ENCODE measurements around the gene DDX17. TPM values are rescaled to one million over a fixed set of nuclear protein-coding genes. Genes with fewer than 3 reads are reported as not detected.

DDX17 gene
- total and polyA plus RNA-seq, 8 donors: 59.5 to 4,611 (median 538) TPM

DNA sequence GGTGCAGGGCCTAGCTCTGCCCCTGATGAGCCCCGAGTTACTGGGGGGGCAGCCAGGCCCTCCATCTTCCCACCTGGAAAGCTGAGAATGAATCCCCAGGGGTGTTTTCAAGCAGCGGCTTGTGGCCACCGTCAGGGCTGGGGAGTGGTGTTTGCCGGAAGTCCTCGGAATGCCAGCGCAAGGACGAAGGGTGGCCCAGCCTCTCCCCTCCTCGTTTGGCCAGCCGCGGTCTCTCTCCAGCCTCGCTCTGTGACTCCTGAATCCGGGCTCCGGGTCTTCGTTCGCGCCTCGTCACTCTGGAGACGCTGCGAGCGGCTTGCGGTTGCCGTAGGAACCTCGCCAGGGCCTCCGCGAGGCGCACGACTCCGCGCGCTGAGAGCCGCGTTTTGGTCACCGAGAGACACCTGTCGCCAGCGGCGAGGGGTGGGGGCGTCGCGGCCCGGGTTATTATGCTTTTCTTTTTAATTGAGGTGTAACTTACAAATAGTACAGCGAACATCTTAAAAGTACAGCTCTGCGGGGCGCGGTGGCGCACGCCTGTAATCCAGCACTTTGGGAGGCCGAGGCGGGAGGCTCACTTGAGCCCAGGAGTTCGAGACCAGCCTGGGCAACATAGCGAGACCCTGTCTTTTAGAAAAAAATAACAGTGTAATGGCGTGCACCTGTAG lies 44.6 kb downstream of the DDX17 start:
- DNase-seq: peak; percentile 84 to 95
- TF ChIP-seq POLR2A (IDR thresholded peaks at IDR 0.05) (no peak), POLR2AphosphoS5 (IDR thresholded peaks at IDR 0.05) (peak in 2 of 3 donors; percentile 51 to 76), CTCF (IDR thresholded peaks at IDR 0.05) (peak in 1 of 7 experiments; percentile 18), EP300 (IDR thresholded peaks at IDR 0.05) (no peak)
- intact Hi-C loops (cut with DNase I; ENCODE audit: low total_unique reads): no loop called here
- Histone ChIP-seq H3K4me1 (peaks cover 4 to 15% (median 12%) of the 10 kb centered on the region in 4 donors), H3K27me3 (peaks cover 0 to 95% (median 46%) of the 10 kb centered on the region in 3 donors), H3K9me3 (no peaks in the 10 kb centered on the region), H3K27ac (no peak overlapping the region), H3K36me3 (no peaks in the 10 kb centered on the region), H3K4me3 (peak overlapping the region in 2 of 4 donors; percentile 22 to 29)
- 12 to 36% (median 14%) methylated on average over 21 to 51 of the region's 51 CpGs for WGBS, 5 donors

DNA sequence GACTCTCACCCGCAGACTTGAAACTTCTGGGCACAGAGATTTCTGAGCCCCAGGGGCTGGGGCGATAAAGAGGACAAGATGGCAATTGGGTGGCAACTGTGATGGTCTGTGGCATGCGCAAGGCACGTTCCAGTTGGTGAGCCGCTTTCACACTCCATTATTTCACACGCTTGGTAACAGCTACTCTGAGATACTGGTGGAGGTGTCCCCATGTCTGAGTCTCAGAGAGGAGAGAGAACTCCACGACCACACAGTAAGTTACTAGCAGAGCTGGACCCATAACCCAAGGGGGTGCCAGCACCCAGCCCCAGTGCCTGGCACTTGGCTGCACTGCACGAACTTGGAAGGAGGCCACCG lies 45.1 kb downstream of the DDX17 start:
- Histone ChIP-seq H3K9me3 (no peaks in the 10 kb centered on the region), H3K27me3 (peaks cover 0 to 95% (median 51%) of the 10 kb centered on the region in 3 donors), H3K4me1 (peaks cover 5 to 17% (median 13%) of the 10 kb centered on the region in 4 donors), H3K36me3 (no peaks in the 10 kb centered on the region), H3K4me3 (peak overlapping the region in 1 of 4 donors; percentile 29), H3K27ac (no peak overlapping the region)
- TF ChIP-seq CTCF (IDR thresholded peaks at IDR 0.05) (no peak), EP300 (IDR thresholded peaks at IDR 0.05) (no peak), POLR2AphosphoS5 (IDR thresholded peaks at IDR 0.05) (no peak), POLR2A (IDR thresholded peaks at IDR 0.05) (no peak)
- 38 to 59% (median 45%) methylated on average over 7 to 9 of the region's 9 CpGs for WGBS, 5 donors
- intact Hi-C loops (cut with DNase I; ENCODE audit: low total_unique reads): no loop called here
- no peak for DNase-seq

DNA sequence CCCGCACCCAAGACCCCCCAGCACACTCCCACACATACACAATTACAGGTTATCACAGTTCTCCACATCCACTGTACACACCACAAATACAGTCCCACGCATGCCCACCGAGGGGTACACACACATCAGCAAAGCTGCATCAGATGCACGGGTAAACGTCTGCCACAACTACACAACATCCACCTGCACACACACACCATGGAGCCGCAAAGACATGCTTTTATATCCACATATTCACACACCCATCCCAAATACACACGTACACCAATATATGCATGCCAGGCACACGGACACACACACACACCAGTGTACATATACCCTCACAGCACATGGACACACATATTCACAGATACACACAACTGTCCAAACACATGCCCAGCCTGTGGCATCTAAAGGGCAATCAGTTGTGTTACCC lies 45.7 kb downstream of the DDX17 start:
- Histone ChIP-seq H3K36me3 (no peaks in the 10 kb centered on the region), H3K4me3 (no peak overlapping the region), H3K27me3 (peaks cover 5 to 95% (median 57%) of the 10 kb centered on the region in 3 donors), H3K4me1 (peaks cover 11 to 23% (median 19%) of the 10 kb centered on the region in 4 donors), H3K9me3 (no peaks in the 10 kb centered on the region), H3K27ac (no peak overlapping the region)
- intact Hi-C loops (cut with DNase I; ENCODE audit: low total_unique reads): no loop called here
- no peak for DNase-seq
- TF ChIP-seq EP300 (IDR thresholded peaks at IDR 0.05): no peak
- TF ChIP-seq POLR2AphosphoS5 (IDR thresholded peaks at IDR 0.05): no peak
- TF ChIP-seq CTCF (IDR thresholded peaks at IDR 0.05): no peak
- TF ChIP-seq POLR2A (IDR thresholded peaks at IDR 0.05): no peak
- 38 to 51% (median 46%) methylated on average over 7 to 8 of the region's 8 CpGs for WGBS, 5 donors

DNA sequence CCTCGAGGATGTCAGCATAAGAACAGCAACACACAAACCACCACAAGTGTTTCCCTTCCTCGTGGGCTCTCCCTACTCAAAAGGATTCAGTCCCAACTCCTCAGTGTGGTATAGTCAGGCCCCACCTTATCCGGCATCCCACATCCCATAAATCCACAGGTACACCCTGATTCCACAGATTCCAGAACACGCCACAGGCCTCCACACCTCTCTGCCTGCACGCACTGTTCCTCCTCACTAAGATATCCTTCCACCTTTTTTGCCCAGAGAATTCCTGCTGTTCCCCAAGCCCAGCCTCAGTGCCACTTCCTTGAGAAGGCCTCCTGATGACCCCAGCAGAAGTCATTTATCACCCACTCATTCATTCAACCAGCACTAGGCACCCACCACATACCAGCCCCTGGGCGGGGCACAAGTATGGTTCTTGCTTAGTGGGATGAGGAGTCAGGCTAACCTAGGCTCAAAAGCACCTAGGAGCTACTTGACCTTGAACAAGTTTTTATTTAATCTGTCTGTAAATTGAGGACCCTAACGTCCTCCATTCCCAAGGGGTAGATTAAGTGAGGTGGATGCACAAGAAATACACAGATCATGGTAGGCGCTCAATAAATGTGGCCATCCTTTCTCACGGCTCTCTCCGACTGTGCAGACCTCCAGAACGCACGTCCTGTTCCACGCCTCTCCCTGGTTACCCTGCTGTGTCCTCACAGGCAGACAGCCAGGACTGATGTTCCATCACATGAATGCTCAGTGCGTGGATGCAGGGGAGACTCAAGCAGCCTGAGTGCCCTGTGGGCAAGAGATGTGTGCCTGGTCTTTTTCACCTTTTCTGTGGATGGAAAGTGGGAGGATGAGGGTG lies 49.0 kb downstream of the DDX17 start:
- Histone ChIP-seq H3K36me3 (no peaks in the 10 kb centered on the region), H3K4me3 (no peak overlapping the region), H3K27me3 (peaks cover 15 to 99% (median 88%) of the 10 kb centered on the region in 3 donors), H3K4me1 (peaks cover 18 to 36% (median 31%) of the 10 kb centered on the region in 4 donors), H3K27ac (no peak overlapping the region), H3K9me3 (no peaks in the 10 kb centered on the region)
- intact Hi-C loops (cut with DNase I; ENCODE audit: low total_unique reads): no loop called here
- 77 to 89% (median 80%) methylated on average over 14 of the region's 14 CpGs for WGBS, 5 donors
- DNase-seq: no peak
- TF ChIP-seq POLR2AphosphoS5 (IDR thresholded peaks at IDR 0.05) (no peak), EP300 (IDR thresholded peaks at IDR 0.05) (no peak), POLR2A (IDR thresholded peaks at IDR 0.05) (no peak), CTCF (IDR thresholded peaks at IDR 0.05) (no peak)
